ENCODE data around the gene PTPRD.

GRCh38 chr9:10008101-10008799, 604.6 kb downstream of the PTPRD start:
- TF ChIP-seq ATF2 (CRISPR knock-in tag; IDR thresholded peaks at IDR 0.05; ENCODE audit: borderline replicate concordance, low read depth) (no peak), CTCF (IDR thresholded peaks at IDR 0.05) (no peak)
- TF ChIP-seq, protein P1, sequence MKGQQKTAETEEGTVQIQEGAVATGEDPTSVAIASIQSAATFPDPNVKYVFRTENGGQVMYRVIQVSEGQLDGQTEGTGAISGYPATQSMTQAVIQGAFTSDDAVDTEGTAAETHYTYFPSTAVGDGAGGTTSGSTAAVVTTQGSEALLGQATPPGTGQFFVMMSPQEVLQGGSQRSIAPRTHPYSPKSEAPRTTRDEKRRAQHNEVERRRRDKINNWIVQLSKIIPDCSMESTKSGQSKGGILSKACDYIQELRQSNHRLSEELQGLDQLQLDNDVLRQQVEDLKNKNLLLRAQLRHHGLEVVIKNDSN (CRISPR knock-in tag; IDR thresholded peaks at IDR 0.05): no peak
